GM12878 (cell line): ENCODE data around the gene HSBP1L1. TPM values are rescaled to one million over a fixed set of nuclear protein-coding genes. Genes with fewer than 3 reads are reported as not detected.

ENCODE experiments used
- ATAC-seq: fragments of 200-7000 bp; cut with Tn5 transposase; 3 replicates; pipeline ENCODE4 v1.9.1; 2020; ENCODE audit warnings: mild to moderate bottlenecking, moderate library complexity
- BruUV-seq: library from RNA; stranded (reverse); fragments of 400-500 nt; replicated peaks from 2 replicates; lab custom pipeline; 2021; lab: Mats Ljungman, UMichigan
- CTCF ChIA-PET: fragments of 300-600 bp; sonication (Branson Sonifier 250); formaldehyde crosslinking; extraction: SDS; loops from one replicate; lab custom pipeline; 2021; ENCODE audit warnings: inconsistent platforms; lab: Yijun Ruan, JAX
- POLR2A ChIA-PET: fragments of 350-600 bp; formaldehyde crosslinking; extraction: SDS; loops from one replicate; lab custom pipeline; 2021; ENCODE audit warnings: inconsistent platforms; lab: Charles Lee
- RAD21 ChIA-PET: fragments of 300-600 bp; sonication (Branson Sonifier 250); formaldehyde crosslinking; loops from one replicate; lab custom pipeline; 2023; ENCODE audit warnings: antibody characterized with exemption; ENCODE audit not compliant: unreplicated experiment; lab: Charles Lee
- SMC1A ChIA-PET: fragments of 300-600 bp; sonication (Branson Sonifier 250); formaldehyde crosslinking; loops from one replicate; lab custom pipeline; 2023; ENCODE audit not compliant: unreplicated experiment, uncharacterized antibody; lab: Charles Lee
- DNase-seq: peaks from one replicate; pipeline ENCODE4 v3.0.0-alpha.2; 2011; ENCODE audit warnings: low read depth, low spot score
- FAIRE-seq: peaks from 3 replicates; lab custom pipeline; 2011; peaks lifted over from hg19 to GRCh38; lab: Jason Lieb, UNC
- H2AFZ ChIP-seq: 2 replicates; pipeline ENCODE4 v1.6.0; 2011; ENCODE audit warnings: low read depth, low read length, control low read depth; ENCODE audit not compliant: control insufficient read depth
- H3K27ac ChIP-seq: 2 replicates; pipeline ENCODE4 v1.5.1; 2011; ENCODE audit warnings: control low read depth; ENCODE audit not compliant: control insufficient read depth, insufficient read depth
- H3K27me3 ChIP-seq, 2 experiments: replicated peaks in 1 of 2; 2 replicates each; pipeline versions ENCODE4 v1.6.0 to v1.6.1; 2011; ENCODE audit warnings: low read length in 1 of 2; ENCODE audit not compliant: control insufficient read depth in 2 of 2, insufficient read depth in 2 of 2
- H3K36me3 ChIP-seq, 2 experiments: 2 replicates each; pipeline ENCODE4 v1.5.1; 2011; ENCODE audit warnings: low read length in 1 of 2; ENCODE audit not compliant: control insufficient read depth in 2 of 2, insufficient read depth in 2 of 2
- H3K4me1 ChIP-seq: 2 replicates; pipeline ENCODE4 v1.6.1; 2011; ENCODE audit warnings: mild to moderate bottlenecking, low read length, moderate library complexity, mixed read lengths; ENCODE audit not compliant: control insufficient read depth, insufficient read depth
- H3K4me2 ChIP-seq: 2 replicates; pipeline ENCODE4 v1.6.0; 2011; ENCODE audit warnings: control low read depth; ENCODE audit not compliant: control insufficient read depth, insufficient read depth
- H3K4me3 ChIP-seq: fragments of 200-600 bp; sonication (generic); 2 replicates; pipeline ENCODE4 v1.5.1; 2016
- H3K79me2 ChIP-seq: 2 replicates; pipeline ENCODE4 v1.6.0; 2011; ENCODE audit warnings: low read length; ENCODE audit not compliant: control insufficient read depth, insufficient read depth
- H3K9ac ChIP-seq: 2 replicates; pipeline ENCODE4 v1.8.0; 2011; ENCODE audit warnings: low read length, control low read depth, mixed read lengths; ENCODE audit not compliant: control insufficient read depth, insufficient read depth
- H3K9me3 ChIP-seq: replicated peaks from 3 replicates; pipeline ENCODE4 v1.5.1; 2011; ENCODE audit warnings: mild to moderate bottlenecking, low read length; ENCODE audit not compliant: control insufficient read depth, insufficient read depth
- H4K20me1 ChIP-seq: 2 replicates; pipeline ENCODE4 v1.6.0; 2011; ENCODE audit not compliant: control insufficient read depth, insufficient read depth
- CHD1 ChIP-seq: IDR thresholded peaks from 2 replicates; pipeline ENCODE4 v1.6.1; 2012; ENCODE audit warnings: low read depth, low read length, improper control_type of control experiment
- NFIC ChIP-seq: IDR thresholded peaks from 2 replicates; pipeline ENCODE4 v1.6.1; 2012; ENCODE audit warnings: low read depth, mild to moderate bottlenecking, inconsistent platforms, low read length, moderate library complexity
- NFYA ChIP-seq: IDR thresholded peaks from 2 replicates; pipeline ENCODE4 v1.6.1; 2011; ENCODE audit warnings: low read depth, mild to moderate bottlenecking, low read length, improper control_type of control experiment, borderline replicate concordance
- SRF ChIP-seq, 2 experiments: IDR thresholded peaks; 2 replicates each; pipeline ENCODE4 v1.6.1; 2011; ENCODE audit warnings: low read depth in 2 of 2, low read length in 2 of 2, mild to moderate bottlenecking in 1 of 2, moderate library complexity in 1 of 2
- TAF1 ChIP-seq: IDR thresholded peaks from 2 replicates; pipeline ENCODE4 v1.6.1; 2011; ENCODE audit warnings: mild to moderate bottlenecking, low read depth, low read length, borderline replicate concordance
- ZNF207 ChIP-seq: fragments of 450-650 bp; IDR thresholded peaks from 2 replicates; pipeline ENCODE4 v1.6.1; 2014; ENCODE audit warnings: antibody characterized with exemption, mild to moderate bottlenecking, borderline replicate concordance
- ZSCAN29 ChIP-seq: fragments of 450-650 bp; IDR thresholded peaks from 2 replicates; pipeline ENCODE4 v1.6.1; 2017; ENCODE audit warnings: mild to moderate bottlenecking, moderate library complexity
- WGBS: methylation state at CpG from one replicate; pipeline ENCODE4 v1.1.6; 2016; ENCODE audit warnings: low lambda C conversion rate; ENCODE audit not compliant: insufficient replicate concordance, insufficient coverage; ENCODE audit errors: missing lambda C conversion rate; 5-methylcytosine and 5-hydroxymethylcytosine counted together
- in situ Hi-C: fragments of 300-500 bp; cut with MboI; formaldehyde crosslinking; loops from 9 replicates; pipeline ENCODE4 v1.14.3; 2018; ENCODE audit warnings: mixed read lengths
- intact Hi-C: fragments of 100-400 bp; cut with micrococcal nuclease; formaldehyde crosslinking; loops from one replicate; pipeline ENCODE4 v1.14.2; 2022; ENCODE audit not compliant: unreplicated experiment
- polyA plus RNA-seq, 11 experiments: library from polyadenylated mRNA; depleted of rRNA in 4 of 11; unstranded in 6 of 11; stranded (reverse) in 5 of 11; fragments of >200 nt; fragmentation: Nextera tagmentation in 4 of 11; fragmentation: Illumina TruSeq in 1 of 11; extraction: Ambion mirVana in 4 of 11; extraction: Trizol in 1 of 11; gene quantifications; 1 replicate in 1 of 11; 2 replicates in 10 of 11; pipeline versions ENCODE4 v1.2.1 to v1.2.3, GENCODE V29; 2011 to 2016; ENCODE audit warnings: inconsistent platforms in 2 of 11, missing spikeins in 2 of 11, low read depth in 1 of 11
- total RNA-seq, 4 experiments: library from RNA; depleted of rRNA in 3 of 4; stranded (reverse); fragments of >200 nt in 3 of 4; fragmentation: Illumina TruSeq in 1 of 4; extraction: Trizol in 1 of 4; gene quantifications; 2 replicates each; pipeline versions ENCODE4 v1.2.1 to v1.2.3, GENCODE V29; 2013 to 2021
- TF ChIP-seq, protein P1 (sequence below): fragments of 450-650 bp; IDR thresholded peaks from 2 replicates; pipeline ENCODE4 v1.6.1; 2016; ENCODE audit warnings: mild to moderate bottlenecking
- TF ChIP-seq, protein P2 (sequence below): IDR thresholded peaks from 2 replicates; pipeline ENCODE4 v1.6.1; 2011; ENCODE audit warnings: mild to moderate bottlenecking, low read depth, low read length, moderate library complexity; ENCODE audit not compliant: insufficient replicate concordance
- TF ChIP-seq, protein P3 (sequence below): fragments of 450-650 bp; IDR thresholded peaks from 2 replicates; pipeline ENCODE4 v1.6.1; 2017; ENCODE audit warnings: antibody characterized with exemption, mild to moderate bottlenecking, moderate library complexity
- TF ChIP-seq, protein P4 (sequence below): IDR thresholded peaks from 2 replicates; pipeline ENCODE4 v1.6.1; 2012; ENCODE audit warnings: improper control_type of control experiment, low read depth, low read length; ENCODE audit not compliant: insufficient replicate concordance

The HSBP1L1 gene
- total and polyA plus RNA-seq, 10 of the 15 experiments (the other 5 are each of a cell fraction or from before 2014, with no cell fraction given) = 0.97 to 14.0 (median 6.9) TPM; not detected in 1

DNA sequence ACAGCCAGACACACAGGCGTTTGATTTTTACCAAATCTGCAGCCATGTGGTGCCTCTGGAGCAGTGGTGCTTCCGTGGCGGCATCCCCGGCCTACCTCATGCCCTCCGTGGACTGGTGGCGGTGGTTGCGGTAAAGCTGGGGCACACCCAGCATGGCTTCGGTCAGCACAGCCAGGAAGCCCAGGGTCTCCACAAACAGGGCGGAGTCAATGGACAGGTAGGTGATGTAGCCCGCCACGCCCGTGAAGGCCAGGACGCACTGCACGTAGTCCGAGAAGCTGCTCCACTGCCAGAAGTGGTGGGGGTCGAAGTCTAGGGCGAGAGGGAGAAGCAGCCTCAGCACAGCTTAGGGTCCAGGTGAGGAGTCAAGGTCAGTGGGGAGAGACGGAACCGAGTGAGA, 45.4 kb upstream of the HSBP1L1 start:
- intact Hi-C loops (no loop called here), in situ Hi-C loops (no loop called here)
- RAD21 ChIA-PET = no interaction called here
- no peaks in the 10 kb centered on the region for H4K20me1 ChIP-seq
- CTCF ChIA-PET = no interaction called here
- ATAC-seq = no peak
- H3K27me3 ChIP-seq = no peaks in the 10 kb centered on the region
- no peak overlapping the region for H2AFZ ChIP-seq
- no peak overlapping the region for H3K27ac ChIP-seq
- H3K4me1 ChIP-seq = no peaks in the 10 kb centered on the region
- no TSS peak for BruUV-seq
- DNase-seq = no peak
- H3K9ac ChIP-seq = no peak overlapping the region
- no peak overlapping the region for H3K4me2 ChIP-seq
- 96% methylated on average over 19 of the region's 19 CpGs for WGBS
- POLR2A ChIA-PET = no interaction called here
- peaks cover 8% of the 10 kb centered on the region; the same call in 1 of the 3 replicates for H3K9me3 ChIP-seq
- no peak overlapping the region for H3K4me3 ChIP-seq
- H3K79me2 ChIP-seq = no peaks in the 10 kb centered on the region
- SMC1A ChIA-PET = no interaction called here
- H3K36me3 ChIP-seq = peaks cover 0 to 23% of the 10 kb centered on the region in 2 experiments; a peak in 3 of 4 replicates
- no peak for FAIRE-seq
- TF ChIP-seq CHD1 (no peak), NFIC (no peak), NFYA (no peak), ZSCAN29 (no peak), SRF (IDR thresholded peaks at IDR 0.05; ENCODE audit: low read depth in 2 of 2, low read length in 2 of 2) (no peak), TAF1 (no peak), ZNF207 (no peak)
- TF ChIP-seq, protein P1, sequence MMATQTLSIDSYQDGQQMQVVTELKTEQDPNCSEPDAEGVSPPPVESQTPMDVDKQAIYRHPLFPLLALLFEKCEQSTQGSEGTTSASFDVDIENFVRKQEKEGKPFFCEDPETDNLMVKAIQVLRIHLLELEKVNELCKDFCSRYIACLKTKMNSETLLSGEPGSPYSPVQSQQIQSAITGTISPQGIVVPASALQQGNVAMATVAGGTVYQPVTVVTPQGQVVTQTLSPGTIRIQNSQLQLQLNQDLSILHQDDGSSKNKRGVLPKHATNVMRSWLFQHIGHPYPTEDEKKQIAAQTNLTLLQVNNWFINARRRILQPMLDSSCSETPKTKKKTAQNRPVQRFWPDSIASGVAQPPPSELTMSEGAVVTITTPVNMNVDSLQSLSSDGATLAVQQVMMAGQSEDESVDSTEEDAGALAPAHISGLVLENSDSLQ = no peak
- TF ChIP-seq, protein P2, sequence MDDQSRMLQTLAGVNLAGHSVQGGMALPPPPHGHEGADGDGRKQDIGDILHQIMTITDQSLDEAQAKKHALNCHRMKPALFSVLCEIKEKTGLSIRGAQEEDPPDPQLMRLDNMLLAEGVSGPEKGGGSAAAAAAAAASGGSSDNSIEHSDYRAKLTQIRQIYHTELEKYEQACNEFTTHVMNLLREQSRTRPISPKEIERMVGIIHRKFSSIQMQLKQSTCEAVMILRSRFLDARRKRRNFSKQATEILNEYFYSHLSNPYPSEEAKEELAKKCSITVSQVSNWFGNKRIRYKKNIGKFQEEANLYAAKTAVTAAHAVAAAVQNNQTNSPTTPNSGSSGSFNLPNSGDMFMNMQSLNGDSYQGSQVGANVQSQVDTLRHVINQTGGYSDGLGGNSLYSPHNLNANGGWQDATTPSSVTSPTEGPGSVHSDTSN = no peak
- TF ChIP-seq, protein P3, sequence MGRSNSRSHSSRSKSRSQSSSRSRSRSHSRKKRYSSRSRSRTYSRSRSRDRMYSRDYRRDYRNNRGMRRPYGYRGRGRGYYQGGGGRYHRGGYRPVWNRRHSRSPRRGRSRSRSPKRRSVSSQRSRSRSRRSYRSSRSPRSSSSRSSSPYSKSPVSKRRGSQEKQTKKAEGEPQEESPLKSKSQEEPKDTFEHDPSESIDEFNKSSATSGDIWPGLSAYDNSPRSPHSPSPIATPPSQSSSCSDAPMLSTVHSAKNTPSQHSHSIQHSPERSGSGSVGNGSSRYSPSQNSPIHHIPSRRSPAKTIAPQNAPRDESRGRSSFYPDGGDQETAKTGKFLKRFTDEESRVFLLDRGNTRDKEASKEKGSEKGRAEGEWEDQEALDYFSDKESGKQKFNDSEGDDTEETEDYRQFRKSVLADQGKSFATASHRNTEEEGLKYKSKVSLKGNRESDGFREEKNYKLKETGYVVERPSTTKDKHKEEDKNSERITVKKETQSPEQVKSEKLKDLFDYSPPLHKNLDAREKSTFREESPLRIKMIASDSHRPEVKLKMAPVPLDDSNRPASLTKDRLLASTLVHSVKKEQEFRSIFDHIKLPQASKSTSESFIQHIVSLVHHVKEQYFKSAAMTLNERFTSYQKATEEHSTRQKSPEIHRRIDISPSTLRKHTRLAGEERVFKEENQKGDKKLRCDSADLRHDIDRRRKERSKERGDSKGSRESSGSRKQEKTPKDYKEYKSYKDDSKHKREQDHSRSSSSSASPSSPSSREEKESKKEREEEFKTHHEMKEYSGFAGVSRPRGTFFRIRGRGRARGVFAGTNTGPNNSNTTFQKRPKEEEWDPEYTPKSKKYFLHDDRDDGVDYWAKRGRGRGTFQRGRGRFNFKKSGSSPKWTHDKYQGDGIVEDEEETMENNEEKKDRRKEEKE = no peak
- TF ChIP-seq, protein P4, sequence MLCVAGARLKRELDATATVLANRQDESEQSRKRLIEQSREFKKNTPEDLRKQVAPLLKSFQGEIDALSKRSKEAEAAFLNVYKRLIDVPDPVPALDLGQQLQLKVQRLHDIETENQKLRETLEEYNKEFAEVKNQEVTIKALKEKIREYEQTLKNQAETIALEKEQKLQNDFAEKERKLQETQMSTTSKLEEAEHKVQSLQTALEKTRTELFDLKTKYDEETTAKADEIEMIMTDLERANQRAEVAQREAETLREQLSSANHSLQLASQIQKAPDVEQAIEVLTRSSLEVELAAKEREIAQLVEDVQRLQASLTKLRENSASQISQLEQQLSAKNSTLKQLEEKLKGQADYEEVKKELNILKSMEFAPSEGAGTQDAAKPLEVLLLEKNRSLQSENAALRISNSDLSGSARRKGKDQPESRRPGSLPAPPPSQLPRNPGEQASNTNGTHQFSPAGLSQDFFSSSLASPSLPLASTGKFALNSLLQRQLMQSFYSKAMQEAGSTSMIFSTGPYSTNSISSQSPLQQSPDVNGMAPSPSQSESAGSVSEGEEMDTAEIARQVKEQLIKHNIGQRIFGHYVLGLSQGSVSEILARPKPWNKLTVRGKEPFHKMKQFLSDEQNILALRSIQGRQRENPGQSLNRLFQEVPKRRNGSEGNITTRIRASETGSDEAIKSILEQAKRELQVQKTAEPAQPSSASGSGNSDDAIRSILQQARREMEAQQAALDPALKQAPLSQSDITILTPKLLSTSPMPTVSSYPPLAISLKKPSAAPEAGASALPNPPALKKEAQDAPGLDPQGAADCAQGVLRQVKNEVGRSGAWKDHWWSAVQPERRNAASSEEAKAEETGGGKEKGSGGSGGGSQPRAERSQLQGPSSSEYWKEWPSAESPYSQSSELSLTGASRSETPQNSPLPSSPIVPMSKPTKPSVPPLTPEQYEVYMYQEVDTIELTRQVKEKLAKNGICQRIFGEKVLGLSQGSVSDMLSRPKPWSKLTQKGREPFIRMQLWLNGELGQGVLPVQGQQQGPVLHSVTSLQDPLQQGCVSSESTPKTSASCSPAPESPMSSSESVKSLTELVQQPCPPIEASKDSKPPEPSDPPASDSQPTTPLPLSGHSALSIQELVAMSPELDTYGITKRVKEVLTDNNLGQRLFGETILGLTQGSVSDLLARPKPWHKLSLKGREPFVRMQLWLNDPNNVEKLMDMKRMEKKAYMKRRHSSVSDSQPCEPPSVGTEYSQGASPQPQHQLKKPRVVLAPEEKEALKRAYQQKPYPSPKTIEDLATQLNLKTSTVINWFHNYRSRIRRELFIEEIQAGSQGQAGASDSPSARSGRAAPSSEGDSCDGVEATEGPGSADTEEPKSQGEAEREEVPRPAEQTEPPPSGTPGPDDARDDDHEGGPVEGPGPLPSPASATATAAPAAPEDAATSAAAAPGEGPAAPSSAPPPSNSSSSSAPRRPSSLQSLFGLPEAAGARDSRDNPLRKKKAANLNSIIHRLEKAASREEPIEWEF = no peak
